ENCODE measurements around the gene BCL2L14. TPM values are rescaled to one million over a fixed set of nuclear protein-coding genes. Genes with fewer than 3 reads are reported as not detected.

The BCL2L14 gene
- polyA plus RNA-seq, 1 of the 3 experiments (the other 2 are of a cell fraction), result not detected

GRCh38 chr12:12081836-12082497 lies 11.2 kb downstream of the BCL2L14 start (continued):
- TF ChIP-seq ZBTB33 (IDR thresholded peaks at IDR 0.05; ENCODE audit: borderline replicate concordance, low read depth) (no peak), POLR2AphosphoS5 (IDR thresholded peaks at IDR 0.05; ENCODE audit: low read depth, low read length) (no peak)
- TF ChIP-seq, protein P1, sequence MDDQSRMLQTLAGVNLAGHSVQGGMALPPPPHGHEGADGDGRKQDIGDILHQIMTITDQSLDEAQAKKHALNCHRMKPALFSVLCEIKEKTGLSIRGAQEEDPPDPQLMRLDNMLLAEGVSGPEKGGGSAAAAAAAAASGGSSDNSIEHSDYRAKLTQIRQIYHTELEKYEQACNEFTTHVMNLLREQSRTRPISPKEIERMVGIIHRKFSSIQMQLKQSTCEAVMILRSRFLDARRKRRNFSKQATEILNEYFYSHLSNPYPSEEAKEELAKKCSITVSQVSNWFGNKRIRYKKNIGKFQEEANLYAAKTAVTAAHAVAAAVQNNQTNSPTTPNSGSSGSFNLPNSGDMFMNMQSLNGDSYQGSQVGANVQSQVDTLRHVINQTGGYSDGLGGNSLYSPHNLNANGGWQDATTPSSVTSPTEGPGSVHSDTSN (IDR thresholded peaks at IDR 0.05), result no peak

- POLR2A ChIA-PET, result no interaction called here
- Histone ChIP-seq H3K9ac (no peak overlapping the region), H2AFZ (ENCODE audit: low read depth) (no peak overlapping the region), H3K4me2 (no peak overlapping the region), H3K9me2 (no peaks in the 10 kb centered on the region), H4K20me1 (ENCODE audit: insufficient read depth) (no peaks in the 10 kb centered on the region), H3K36me3 (replicated peaks in 1 of 2; ENCODE audit: control insufficient read depth in 1 of 2, insufficient read depth in 2 of 2, low read length in 1 of 2) (no peaks in the 10 kb centered on the region), H3F3A (replicated peaks; ENCODE audit: insufficient read depth) (no peaks in the 10 kb centered on the region), H3K27me3 (ENCODE audit: insufficient read depth) (no peaks in the 10 kb centered on the region), H3K79me2 (ENCODE audit: insufficient read depth) (no peaks in the 10 kb centered on the region), H3K4me3 (ENCODE audit: low read depth in 2 of 2, low read length in 1 of 2) (no peak overlapping the region), H3K27ac (ENCODE audit: low read depth in 2 of 2, low read length in 1 of 2) (no peak overlapping the region), H3K4me1 (ENCODE audit: control insufficient read depth in 1 of 2, insufficient read depth in 2 of 2, low read depth in 1 of 2, low read length in 1 of 2) (peaks cover 4 to 5% of the 10 kb centered on the region in 2 experiments; a peak in 3 of 4 replicates), H3K9me3 (no peaks in the 10 kb centered on the region)
- 90% methylated on average over 8 of the region's 8 CpGs for WGBS (ENCODE audit: low lambda C conversion rate)
- DNase-seq, result no peak
- TF ChIP-seq RFX5 (IDR thresholded peaks at IDR 0.05; ENCODE audit: low read length) (no peak), EP300 (IDR thresholded peaks at IDR 0.05; ENCODE audit: borderline replicate concordance in 1 of 2, low read depth in 1 of 2, low read length in 1 of 2) (no peak), SMC3 (IDR thresholded peaks at IDR 0.05; ENCODE audit: low read depth, low read length) (no peak), MXI1 (IDR thresholded peaks at IDR 0.05; ENCODE audit: low read depth, low read length) (no peak), GATA2 (CRISPR knock-in tag; IDR thresholded peaks at IDR 0.05) (no peak), FOSL2 (IDR thresholded peaks at IDR 0.05; ENCODE audit: borderline replicate concordance, low read depth) (no peak), IRF3 (IDR thresholded peaks at IDR 0.05; ENCODE audit: low read depth, low read length) (no peak), GABPA (IDR thresholded peaks at IDR 0.05; ENCODE audit: low read depth) (no peak), YY1 (IDR thresholded peaks at IDR 0.05; ENCODE audit: low read depth) (no peak), TCF12 (IDR thresholded peaks at IDR 0.05) (no peak), MEF2A (IDR thresholded peaks at IDR 0.05; ENCODE audit: borderline replicate concordance, low read depth) (no peak), RAD21 (IDR thresholded peaks at IDR 0.05; ENCODE audit: low read length) (no peak), POLR2AphosphoS5 (IDR thresholded peaks at IDR 0.05; ENCODE audit: low read depth, low read length) (no peak), EZH2phosphoT487 (IDR thresholded peaks at IDR 0.05; ENCODE audit: borderline replicate concordance, low read depth) (no peak), USF1 (IDR thresholded peaks at IDR 0.05; ENCODE audit: borderline replicate concordance, low read depth) (no peak), USF2 (IDR thresholded peaks at IDR 0.05; ENCODE audit: borderline replicate concordance, low read depth, low read length) (no peak), TAF1 (IDR thresholded peaks at IDR 0.05; ENCODE audit: borderline replicate concordance, low read depth, low read length) (no peak), RCOR1 (IDR thresholded peaks at IDR 0.05; ENCODE audit: low read length) (no peak), ELF1 (IDR thresholded peaks at IDR 0.05) (no peak)
- TF ChIP-seq, protein P1 (IDR thresholded peaks at IDR 0.05), result no peak
- CTCF ChIA-PET, result interaction anchor here (0.7 to 8.6 kb wide), 4 partner anchors 184 to 503 kb away, joined by 3 to 107 read pairs (median 3); partner anchors contain the start of gene LRP6
These were observed 12.9 kb downstream of the BCL2L14 start for GRCh38 chr12:12083688-12084087.
